GM21515 (cell line): ENCODE measurements around the gene CPEB4.

ENCODE experiments used
- ATAC-seq: cut with Tn5 transposase; IDR thresholded peaks from one replicate; pipeline ENCODE4 v1.9.1; 2021; ENCODE audit not compliant: unreplicated experiment

The CPEB4 gene

GRCh38 chr5:173911623-173912022, 23.5 kb downstream of the CPEB4 start:
- no peak for ATAC-seq

- no peak for ATAC-seq
Measured at GRCh38 chr5:173913686-173914321, 25.7 kb downstream of the CPEB4 start.

- no peak for ATAC-seq
Measured at GRCh38 chr5:173915310-173916014, 27.3 kb downstream of the CPEB4 start.

GRCh38 chr5:173916233-173916632, 28.1 kb downstream of the CPEB4 start:
- ATAC-seq: no peak

- ATAC-seq: peak; percentile 86
Measured at GRCh38 chr5:173917788-173918786, 29.9 kb downstream of the CPEB4 start.

GRCh38 chr5:173919443-173919842, 31.3 kb downstream of the CPEB4 start:
- ATAC-seq: no peak

GRCh38 chr5:173920024-173920753, 32.0 kb downstream of the CPEB4 start:
- ATAC-seq: no peak

- ATAC-seq: no peak
Measured at GRCh38 chr5:173920866-173921555, 32.9 kb downstream of the CPEB4 start.

GRCh38 chr5:173922527-173922926, 34.4 kb downstream of the CPEB4 start:
- ATAC-seq: no peak

GRCh38 chr5:173923218-173924095, 35.3 kb downstream of the CPEB4 start:
- ATAC-seq: no peak

- no peak for ATAC-seq
Measured at GRCh38 chr5:173924899-173925298, 36.8 kb downstream of the CPEB4 start.

- ATAC-seq: no peak
Measured at GRCh38 chr5:173925449-173926071, 37.4 kb downstream of the CPEB4 start.

- no peak for ATAC-seq
Measured at GRCh38 chr5:173926359-173926758, 38.2 kb downstream of the CPEB4 start.

- no peak for ATAC-seq
Measured at GRCh38 chr5:173928871-173929574, 40.9 kb downstream of the CPEB4 start.

- ATAC-seq: no peak
Measured at GRCh38 chr5:173932695-173933139, 44.6 kb downstream of the CPEB4 start.

GRCh38 chr5:173933901-173934300, 45.8 kb downstream of the CPEB4 start:
- no peak for ATAC-seq

- ATAC-seq: no peak
Measured at GRCh38 chr5:173935396-173935795, 47.2 kb downstream of the CPEB4 start.

- ATAC-seq: no peak
Measured at GRCh38 chr5:173940269-173940668, 52.1 kb downstream of the CPEB4 start.
